A549 treated with AZD9567 at 1 μM for 4 hours (cell line): ENCODE measurements around the gene ZNF132. TPM values are rescaled to one million over a fixed set of nuclear protein-coding genes. Genes with fewer than 3 reads are reported as not detected.

ENCODE experiments used
- total RNA-seq: library from RNA; stranded (reverse); fragments of 200-300 nt; extraction: Qiagen RNA extraction; gene quantifications from 5 replicates; pipeline ENCODE4 v1.2.3, GENCODE V29; 2022; ENCODE audit not compliant: insufficient read depth

Gene ZNF132
- total RNA-seq: 0.08 to 0.12 TPM (median 0.09 TPM) in 4 of 5 replicates, not detected in the other

DNA sequence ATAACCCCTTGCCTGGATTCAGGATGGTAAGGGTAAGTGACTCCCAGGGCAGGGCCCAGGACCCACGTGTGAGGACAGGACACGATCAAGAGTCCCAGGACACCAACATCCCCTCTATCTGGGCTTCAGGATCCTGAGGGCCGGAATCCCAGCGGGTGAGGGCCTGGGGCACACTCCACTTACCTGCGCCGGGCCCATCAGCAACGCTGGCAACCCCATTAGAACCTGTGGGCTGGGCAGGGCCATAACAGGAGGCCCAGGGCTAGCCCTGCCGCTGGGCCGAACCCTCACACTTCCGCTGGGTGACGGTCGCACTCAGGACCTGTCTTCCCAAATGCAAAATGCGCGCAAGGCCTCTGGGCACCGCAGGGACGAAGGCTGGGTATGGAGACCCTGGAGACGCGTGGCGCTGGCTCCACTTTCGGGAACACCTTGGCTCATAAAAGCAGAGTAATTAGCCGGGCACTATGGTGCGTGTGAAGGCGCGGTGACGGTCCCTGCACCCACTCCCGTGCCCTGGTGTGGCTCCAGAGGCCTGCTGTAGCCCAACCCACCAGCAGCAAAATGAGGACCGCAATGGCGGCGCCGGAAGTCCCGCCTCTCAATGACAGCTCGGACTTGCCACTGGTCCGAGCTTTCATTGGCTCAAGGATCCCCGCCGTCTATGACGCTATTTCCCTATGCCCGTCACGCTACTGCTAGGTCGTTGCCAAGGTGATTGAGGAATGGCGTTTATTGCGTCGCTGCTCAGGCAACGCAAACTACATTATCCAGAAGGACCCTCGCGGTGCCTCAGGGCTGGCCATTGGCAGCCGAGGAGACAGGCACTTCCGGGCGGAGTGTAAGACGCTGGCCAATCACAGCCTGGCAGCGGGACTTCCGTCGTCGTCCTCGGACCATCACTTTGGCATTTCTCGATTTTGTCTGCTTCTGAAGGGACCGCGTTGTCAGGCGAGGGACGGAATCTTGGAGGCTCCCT lies at the start of gene ZNF132:
ZNF132 (minus strand) TSS at position 578 of the 979 bp plus-strand sequence; CDS start at position 246, 332 bp downstream.

DNA sequence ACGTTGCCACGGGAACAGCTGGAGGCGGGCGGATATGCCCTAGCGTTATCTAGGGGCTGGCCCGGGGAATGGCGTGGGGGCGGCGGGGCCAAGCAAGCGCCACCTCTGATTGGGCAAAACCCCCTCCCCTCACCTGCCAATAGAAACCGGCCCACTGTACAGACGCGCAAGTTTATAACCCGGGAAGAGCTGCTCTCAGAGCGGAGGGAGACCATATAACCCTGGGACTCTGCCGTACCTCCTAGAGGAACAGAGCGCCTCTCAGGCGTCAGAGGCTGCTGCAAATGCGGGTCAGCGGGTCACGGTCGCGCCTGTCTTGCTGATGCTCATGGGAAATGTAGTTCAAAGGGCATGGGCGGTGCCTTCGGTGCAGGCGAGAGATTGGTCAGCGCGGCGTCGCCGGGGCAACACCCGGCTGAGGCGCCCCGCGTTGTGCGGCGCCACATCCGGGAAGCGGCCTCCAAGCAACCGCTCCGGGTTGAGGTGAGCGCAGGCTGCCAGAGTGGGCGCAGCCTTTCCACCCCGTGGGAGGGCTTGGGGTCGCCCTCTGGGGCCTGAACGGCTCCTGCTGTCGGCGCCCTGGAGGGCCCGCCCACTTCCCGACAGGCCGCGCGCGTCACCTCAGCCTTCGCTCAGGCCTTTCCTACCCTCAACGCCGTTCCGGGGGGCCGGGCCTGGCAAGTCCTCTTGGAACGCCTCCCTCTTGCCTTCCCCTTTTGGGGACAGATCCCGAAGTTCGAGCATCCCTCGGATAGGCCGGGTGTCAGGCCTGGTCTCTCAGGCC lies 36.0 kb upstream of the ZNF132 start, which contains the start of gene ZNF446:
ZNF446 (plus strand) TSS at position 639 of the 784 bp plus-strand sequence. CDS start 867 bp downstream, outside the sequence.

DNA sequence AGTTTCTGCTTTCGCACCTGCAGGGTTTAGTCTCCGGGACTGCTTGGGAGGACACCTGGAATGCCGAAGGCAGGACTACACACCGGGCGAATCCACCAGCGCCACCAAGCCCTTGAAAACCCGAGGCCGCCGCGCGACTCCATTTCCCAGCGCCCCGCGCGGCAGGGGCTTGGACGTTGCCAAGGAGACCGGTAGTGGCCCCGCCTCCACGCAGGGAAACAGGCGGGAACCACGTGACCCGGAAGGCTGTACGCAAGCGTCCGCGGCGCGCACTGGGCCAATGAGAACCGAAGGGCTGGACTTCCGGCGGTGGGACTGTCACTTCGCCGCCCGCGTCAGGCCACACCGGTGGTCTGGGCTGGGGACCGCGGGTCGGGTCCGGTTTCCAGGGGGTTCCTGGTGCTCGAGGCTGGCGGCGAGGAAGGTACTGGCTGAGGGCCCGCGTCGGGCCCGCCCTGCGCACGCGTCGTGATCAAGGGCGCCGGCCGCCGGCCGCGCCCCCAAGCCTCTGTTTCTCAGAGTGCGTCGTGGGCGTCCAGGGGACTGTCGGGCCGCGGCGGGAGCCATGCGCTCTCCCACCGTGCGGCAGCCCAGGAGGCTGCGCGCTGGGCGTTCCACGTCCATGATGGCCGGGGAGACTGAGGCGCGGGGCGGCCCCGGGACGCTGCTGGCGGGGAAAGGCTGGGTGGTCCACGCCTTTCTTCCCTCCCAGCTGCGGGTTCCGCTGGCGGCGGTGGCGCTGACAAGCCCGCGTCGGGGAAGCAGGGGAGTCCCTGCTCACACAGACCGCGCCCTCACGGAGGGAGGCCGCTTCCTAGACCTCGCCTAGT lies 27.0 kb upstream of the ZNF132 start, which contains the start of gene ZNF324:
ZNF324 (plus strand) TSS at position 321 of the 830 bp plus-strand sequence. CDS start 2,106 bp downstream, outside the sequence.

DNA sequence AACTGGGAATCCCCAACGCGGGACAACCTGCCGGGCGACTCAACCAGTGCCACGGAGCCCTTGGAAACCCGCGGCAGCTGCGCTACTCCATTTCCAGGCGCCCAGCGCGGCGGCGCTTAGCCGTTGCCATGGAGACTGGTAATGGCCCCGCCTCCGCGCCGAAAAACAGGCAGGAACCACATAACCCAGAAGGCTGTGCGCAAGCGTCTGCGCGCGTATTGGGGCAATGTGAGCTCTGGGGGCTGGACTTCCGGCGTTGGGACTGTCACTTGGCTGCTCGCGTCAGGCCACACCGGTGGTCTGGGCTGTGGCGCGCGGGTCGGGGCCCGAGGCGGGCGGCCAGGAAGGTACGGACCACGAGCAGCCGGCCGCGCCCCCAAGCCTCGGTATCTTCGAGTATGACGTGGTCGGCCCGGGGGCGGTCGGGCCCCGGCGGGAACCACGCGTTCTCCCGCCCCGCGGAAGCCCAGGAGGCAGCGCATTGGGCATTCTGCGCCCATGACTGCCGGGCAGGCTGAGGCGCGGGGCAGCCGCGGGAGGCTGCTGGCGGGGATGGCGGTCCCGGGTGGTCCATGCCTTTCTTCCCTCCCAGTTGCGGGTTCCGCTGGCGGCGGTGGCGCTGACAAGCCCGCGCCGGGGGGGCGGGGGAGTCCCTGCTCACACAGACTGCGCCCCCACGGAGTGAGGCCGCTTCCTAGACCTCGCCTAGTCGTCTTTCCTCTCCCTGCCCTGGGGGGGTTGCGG lies 11.6 kb upstream of the ZNF132 start, which contains the start of gene ZNF324B:
ZNF324B (plus strand) TSS at position 265 of the 744 bp plus-strand sequence. CDS start 2,080 bp downstream, outside the sequence.

DNA sequence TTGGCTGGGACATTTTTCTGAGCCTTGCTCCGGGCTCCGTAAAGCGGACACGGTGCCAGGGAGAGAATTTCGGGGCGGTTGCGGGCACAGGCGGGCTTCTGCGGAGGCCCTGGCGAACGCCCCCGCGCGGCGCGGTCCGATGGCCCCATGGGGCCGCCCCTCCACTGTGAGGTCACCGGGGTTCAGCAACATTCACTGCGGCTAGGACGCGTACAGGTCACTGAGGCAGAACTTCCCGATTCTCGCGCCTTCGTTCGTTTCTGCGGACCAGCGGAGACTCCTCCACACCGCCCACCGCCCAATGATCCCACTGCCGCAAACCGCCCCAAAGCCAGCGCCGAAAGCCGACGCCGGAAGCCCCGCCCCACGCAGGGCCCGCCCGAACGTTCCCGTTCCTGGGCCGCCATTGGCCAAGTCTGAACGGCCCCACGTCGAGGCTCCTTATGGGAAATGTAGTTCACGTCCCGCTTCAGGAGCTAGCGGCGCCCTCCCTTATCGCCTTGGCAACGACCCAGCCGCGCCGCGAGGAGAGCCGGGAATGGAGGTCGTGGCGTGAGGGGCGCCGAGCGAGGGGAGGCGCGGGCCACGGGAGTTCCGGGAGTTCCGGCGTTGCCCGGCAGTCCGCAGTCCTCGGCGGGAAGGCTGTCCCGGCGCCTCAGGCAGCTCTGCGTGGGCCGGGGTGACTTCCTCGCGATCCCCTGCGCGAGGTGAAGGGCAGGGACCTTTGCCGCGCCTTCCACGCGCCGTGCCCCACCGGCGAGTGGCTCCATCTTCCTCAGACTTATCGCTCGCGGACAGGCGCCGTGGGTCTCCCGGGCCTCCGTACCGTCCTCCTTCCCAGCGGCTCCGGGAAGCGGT lies 31.6 kb downstream of the ZNF132 start, which contains the start of gene ZNF584:
ZNF584 (plus strand) TSS at position 498 of the 858 bp plus-strand sequence. CDS start 499 bp downstream, outside the sequence.

DNA sequence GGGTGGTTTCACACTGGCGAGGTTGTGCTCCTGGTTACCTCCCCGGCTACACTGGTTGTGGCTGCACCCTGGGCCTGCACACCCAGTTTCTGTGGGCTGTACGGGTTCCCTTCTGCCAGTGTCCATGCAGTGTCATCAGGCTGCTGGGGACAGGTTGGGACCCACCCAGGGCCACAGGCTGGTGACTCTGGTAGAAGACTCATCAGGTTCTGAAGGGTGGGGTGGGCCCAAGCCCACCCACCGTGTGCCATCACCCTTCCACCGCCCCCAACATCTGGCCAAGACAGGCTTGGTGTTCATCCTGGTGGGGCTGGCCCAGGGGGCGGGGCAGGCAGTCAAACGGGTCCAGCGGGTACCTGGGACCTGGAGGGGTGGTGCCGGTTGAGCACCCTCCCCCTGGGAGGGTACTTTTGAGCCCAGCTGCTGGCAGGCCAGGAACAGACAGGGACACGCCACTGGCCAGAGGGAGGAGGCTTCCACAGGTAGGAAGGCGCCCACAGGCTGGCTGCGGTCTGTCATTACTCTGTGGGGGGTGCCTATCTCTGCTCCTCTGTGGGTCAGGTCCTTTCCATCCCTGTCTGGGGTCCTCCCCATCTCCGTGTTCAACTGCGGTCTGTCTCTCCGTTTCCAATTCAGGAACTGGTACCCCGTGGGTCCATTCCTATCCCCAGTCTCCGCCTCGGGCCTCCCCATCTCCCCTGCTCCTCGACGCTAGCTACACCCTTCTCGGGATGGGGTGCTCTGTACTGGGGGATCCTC lies 44.6 kb downstream of the ZNF132 start, which contains the start of gene RNF225:
RNF225 (plus strand) TSS at position 437 of the 759 bp plus-strand sequence. CDS start 434 bp downstream, outside the sequence.

DNA sequence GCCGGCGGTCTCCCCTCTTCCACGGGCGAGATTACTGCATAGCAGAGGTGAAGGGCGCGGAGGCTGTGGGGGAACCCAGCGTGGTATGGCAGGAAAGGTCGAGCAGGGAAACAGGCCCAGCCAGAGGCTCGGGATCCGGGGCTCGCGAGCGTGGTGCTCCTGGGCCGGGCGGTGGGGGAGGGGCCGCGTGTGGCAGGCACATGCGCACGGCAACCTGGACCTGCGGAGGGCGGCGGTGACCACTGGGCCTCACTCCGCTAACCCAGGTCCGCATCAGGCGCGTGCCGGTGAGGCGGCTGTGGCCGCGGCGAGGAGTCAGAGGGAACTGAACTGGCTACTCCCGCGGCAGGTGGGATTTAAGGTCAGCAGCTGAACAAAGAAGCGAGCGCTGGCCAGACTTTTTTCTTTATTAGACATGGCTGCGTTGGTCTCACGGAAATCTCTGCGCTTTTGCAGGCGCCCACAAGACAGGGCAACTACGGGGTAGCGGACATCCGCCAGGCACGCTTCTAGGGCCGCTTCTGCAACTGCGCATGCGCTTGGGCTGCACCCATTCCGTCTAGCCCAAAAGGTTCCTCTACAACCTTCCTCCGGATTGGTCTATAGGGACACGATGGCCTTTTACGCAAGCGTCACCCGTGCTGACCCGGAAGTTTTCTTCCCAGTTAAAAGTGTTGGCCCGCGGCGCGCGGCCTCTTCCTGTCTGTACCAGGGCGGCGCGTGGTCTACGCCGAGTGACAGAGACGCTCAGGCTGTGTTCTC lies 53.2 kb downstream of the ZNF132 start, which contains the start of gene RPS5:
RPS5 (plus strand) TSS at position 694 of the 762 bp plus-strand sequence. CDS start 869 bp downstream, outside the sequence.

Other genes starting within 250 kb of the ZNF132 start
- 9.5 to 21.0 TPM (median 18.5 TPM) in 5 replicates for gene ZNF544, start 211.2 kb downstream of the ZNF132 start, total RNA-seq
- 0.81 to 1.6 TPM (median 1.0 TPM) in 5 replicates for gene ZNF8, start 161.2 kb downstream of the ZNF132 start, total RNA-seq
- gene ERVK3-1, start 134.8 kb downstream of the ZNF132 start, total RNA-seq: 93.1 to 105 TPM (median 103 TPM) in 5 replicates
- gene ZSCAN22, start 113.2 kb downstream of the ZNF132 start, total RNA-seq: 2.4 to 3.1 TPM (median 2.6 TPM) in 5 replicates
- 10.8 to 14.5 TPM (median 13.4 TPM) in 5 replicates for gene A1BG, start 86.7 kb downstream of the ZNF132 start, total RNA-seq
- gene ZNF497, start 77.4 kb downstream of the ZNF132 start, total RNA-seq: 1.2 to 1.5 TPM (median 1.4 TPM) in 4 of 5 replicates, not detected in the other
- gene ZNF837, start 59.1 kb downstream of the ZNF132 start, total RNA-seq: 1.0 to 2.0 TPM (median 1.6 TPM) in 5 replicates
- 2,020 to 2,699 TPM (median 2,590 TPM) in 5 replicates for gene RPS5, start 52.9 kb downstream of the ZNF132 start, total RNA-seq
- gene RNF225, start 44.5 kb downstream of the ZNF132 start, total RNA-seq: 0.10 to 0.24 TPM in 2 of 5 replicates, not detected in the others
- 18.6 to 21.4 TPM (median 20.5 TPM) in 5 replicates for gene ZNF584, start 31.5 kb downstream of the ZNF132 start, total RNA-seq
- 5.8 to 7.1 TPM (median 6.2 TPM) in 5 replicates for gene ZNF324B, start 11.5 kb upstream of the ZNF132 start, total RNA-seq
- 5.8 to 12.1 TPM (median 10.4 TPM) in 5 replicates for gene ZNF324, start 26.9 kb upstream of the ZNF132 start, total RNA-seq
- gene ZNF446, start 36.2 kb upstream of the ZNF132 start, total RNA-seq: 7.8 to 13.1 TPM (median 12.7 TPM) in 5 replicates
- 27.6 to 32.4 TPM (median 31.5 TPM) in 5 replicates for gene SLC27A5, start 71.8 kb upstream of the ZNF132 start, total RNA-seq
- gene ZBTB45, start 79.7 kb upstream of the ZNF132 start, total RNA-seq: 12.8 to 19.5 TPM (median 19.0 TPM) in 5 replicates
- 709 to 983 TPM (median 807 TPM) in 5 replicates for gene TRIM28, start 103.9 kb upstream of the ZNF132 start, total RNA-seq
- 170 to 217 TPM (median 191 TPM) in 5 replicates for gene CHMP2A, start 115.0 kb upstream of the ZNF132 start, total RNA-seq
- gene UBE2M, start 118.5 kb upstream of the ZNF132 start, total RNA-seq: 127 to 145 TPM (median 135 TPM) in 5 replicates
- gene MZF1, start 133.2 kb upstream of the ZNF132 start, total RNA-seq: 10.1 to 16.7 TPM (median 16.7 TPM) in 5 replicates